GM19395 (cell line): ENCODE data around the gene GLB1L3.
A peak's percentile ranks its signal among the peaks of the same experiment; 100 is the strongest.
"Not testable (repeated sequence)": the region's sequence is repeated elsewhere in the genome, so short reads cannot be mapped to it uniquely, and the experiment has no call there.

Experiments
- ATAC-seq: cut with Tn5 transposase; IDR thresholded peaks from one replicate; pipeline ENCODE4 v1.9.1; 2021; ENCODE audit warnings: mild to moderate bottlenecking, moderate library complexity; ENCODE audit not compliant: unreplicated experiment

Gene GLB1L3

GRCh38 chr11:134273317-134273712 lies 2.9 kb upstream of the GLB1L3 start:
- no peak for ATAC-seq

GRCh38 chr11:134275188-134275533 lies 1.0 kb upstream of the GLB1L3 start:
- no peak for ATAC-seq

GRCh38 chr11:134276396-134277182 lies 410 bp downstream of the GLB1L3 start:
- ATAC-seq = peak; percentile 22

- no peak for ATAC-seq
Measured at GRCh38 chr11:134277183-134278001, 1.2 kb downstream of the GLB1L3 start.

GRCh38 chr11:134278356-134278755 lies 2.2 kb downstream of the GLB1L3 start:
- ATAC-seq = no peak

GRCh38 chr11:134281635-134282034 lies 5.5 kb downstream of the GLB1L3 start:
- ATAC-seq = not testable (repeated sequence)

GRCh38 chr11:134282121-134283045 lies 6.2 kb downstream of the GLB1L3 start:
- ATAC-seq = no peak

- ATAC-seq = no peak
Measured at GRCh38 chr11:134283461-134284230, 7.5 kb downstream of the GLB1L3 start.

GRCh38 chr11:134284349-134284748 lies 8.2 kb downstream of the GLB1L3 start:
- ATAC-seq = not testable (repeated sequence)

GRCh38 chr11:134287561-134287960 lies 11.4 kb downstream of the GLB1L3 start:
- no peak for ATAC-seq

GRCh38 chr11:134288486-134288885 lies 12.3 kb downstream of the GLB1L3 start:
- no peak for ATAC-seq

- no peak for ATAC-seq
Measured at GRCh38 chr11:134289167-134289566, 13.0 kb downstream of the GLB1L3 start.

- ATAC-seq = no peak
Measured at GRCh38 chr11:134289789-134290188, 13.6 kb downstream of the GLB1L3 start.

GRCh38 chr11:134290646-134291045 lies 14.5 kb downstream of the GLB1L3 start:
- no peak for ATAC-seq

GRCh38 chr11:134291196-134291595 lies 15.0 kb downstream of the GLB1L3 start:
- no peak for ATAC-seq

GRCh38 chr11:134292661-134293060 lies 16.5 kb downstream of the GLB1L3 start:
- no peak for ATAC-seq

GRCh38 chr11:134293119-134294113 lies 17.2 kb downstream of the GLB1L3 start:
- ATAC-seq = no peak

- no peak for ATAC-seq
Measured at GRCh38 chr11:134294664-134295063, 18.5 kb downstream of the GLB1L3 start.

GRCh38 chr11:134312223-134312622 lies 36.0 kb downstream of the GLB1L3 start:
- no peak for ATAC-seq
